PC-3 (cell line): ENCODE results near the gene CCDC112. TPM values are rescaled to one million over a fixed set of nuclear protein-coding genes. Genes with fewer than 3 reads are reported as not detected.

Experiments
- ATAC-seq: fragments of 200-7000 bp; cut with Tn5 transposase; 2 replicates; pipeline ENCODE4 v1.9.1; 2020; ENCODE audit warnings: mild to moderate bottlenecking, moderate library complexity
- BruUV-seq: library from RNA; stranded (reverse); fragments of 400-500 nt; replicated peaks from 2 replicates; lab custom pipeline; 2021; lab: Mats Ljungman, UMichigan
- CTCF ChIA-PET: fragments of 300-600 bp; sonication (Branson Sonifier 250); formaldehyde crosslinking; loops from one replicate; lab custom pipeline; 2022; ENCODE audit warnings: antibody characterized with exemption; lab: Charles Lee
- POLR2A ChIA-PET: fragments of 300-600 bp; sonication (Branson Sonifier 250); formaldehyde crosslinking; loops from one replicate; lab custom pipeline; 2022; ENCODE audit warnings: antibody characterized with exemption; ENCODE audit not compliant: unreplicated experiment; lab: Charles Lee
- DNase-seq: peaks from one replicate; pipeline ENCODE4 v3.0.0-alpha.2; 2015
- H2AFZ ChIP-seq: fragments of 300-600 bp; sonication (generic); 2 replicates; pipeline ENCODE4 v1.6.0; 2016; ENCODE audit warnings: antibody characterized with exemption, low read length
- H3F3A ChIP-seq: fragments of 300-600 bp; sonication (generic); one replicate; pipeline ENCODE4 v1.6.0; 2017; ENCODE audit warnings: antibody characterized with exemption, low read length, control low read depth, mild to moderate bottlenecking; ENCODE audit not compliant: unreplicated experiment
- H3K27ac ChIP-seq: fragments of 300-600 bp; sonication (generic); 2 replicates; pipeline ENCODE4 v1.5.1; 2016; ENCODE audit warnings: mild to moderate bottlenecking, low read length
- H3K27me3 ChIP-seq: fragments of 300-600 bp; sonication (generic); 2 replicates; pipeline ENCODE4 v1.6.1; 2016; ENCODE audit warnings: low read length, mixed read lengths
- H3K36me3 ChIP-seq: fragments of 300-600 bp; sonication (generic); 2 replicates; pipeline ENCODE4 v1.6.1; 2016; ENCODE audit warnings: low read depth, mixed run types, low read length, mixed read lengths
- H3K4me1 ChIP-seq: fragments of 300-600 bp; sonication (generic); 2 replicates; pipeline ENCODE4 v1.5.1; 2016; ENCODE audit warnings: low read length; ENCODE audit not compliant: insufficient read depth
- H3K4me2 ChIP-seq: fragments of 300-600 bp; sonication (generic); 2 replicates; pipeline ENCODE4 v1.6.0; 2016; ENCODE audit warnings: low read length
- H3K4me3 ChIP-seq: fragments of 300-600 bp; sonication (generic); 2 replicates; pipeline ENCODE4 v1.5.1; 2016; ENCODE audit warnings: mild to moderate bottlenecking, low read length, mixed read lengths
- H3K79me2 ChIP-seq: fragments of 300-600 bp; sonication (generic); 2 replicates; pipeline ENCODE4 v1.6.1; 2017; ENCODE audit warnings: low read length, mixed read lengths
- H3K9ac ChIP-seq: fragments of 300-600 bp; sonication (generic); 2 replicates; pipeline ENCODE4 v1.6.0; 2016; ENCODE audit warnings: mild to moderate bottlenecking, low read length
- H3K9me2 ChIP-seq: fragments of 300-600 bp; sonication (generic); replicated peaks from 2 replicates; pipeline ENCODE4 v1.6.1; 2016; ENCODE audit warnings: mixed run types, low read length, mixed read lengths
- H3K9me3 ChIP-seq: fragments of 300-600 bp; sonication (generic); 2 replicates; pipeline ENCODE4 v1.6.1; 2016; ENCODE audit warnings: low read length, mixed read lengths
- H4K20me1 ChIP-seq: fragments of 300-600 bp; sonication (generic); 2 replicates; pipeline ENCODE4 v1.6.1; 2016; ENCODE audit warnings: low read length, mixed read lengths
- EZH2 ChIP-seq: fragments of 300-600 bp; sonication (generic); IDR thresholded peaks from one replicate; pipeline ENCODE4 v1.6.1; 2017; ENCODE audit warnings: antibody characterized with exemption, mild to moderate bottlenecking, low read length; ENCODE audit not compliant: unreplicated experiment
- EZH2phosphoT487 ChIP-seq: fragments of 300-600 bp; sonication (generic); IDR thresholded peaks from 2 replicates; pipeline ENCODE4 v1.6.1; 2018; ENCODE audit warnings: mild to moderate bottlenecking, antibody characterized with exemption, low read length, borderline replicate concordance
- intact Hi-C: fragments of 100-400 bp; cut with micrococcal nuclease; formaldehyde crosslinking; loops from 2 replicates; pipeline ENCODE4 v1.9.0; 2023
- total RNA-seq: library from RNA; depleted of rRNA; stranded (reverse); fragments of >200 nt; gene quantifications from 2 replicates; pipeline ENCODE4 v1.2.3, GENCODE V29; 2014
- TF ChIP-seq, protein P1 (sequence below): fragments of 300-600 bp; sonication (generic); conservative IDR thresholded peaks from 2 replicates; pipeline ENCODE4 v1.5.1; 2017; ENCODE audit warnings: antibody characterized with exemption, low read depth, mild to moderate bottlenecking, low read length

CCDC112 gene
- total RNA-seq, 1 experiment from 2014 or later: 6.9 TPM

GRCh38 chr5:115241881-115242642, 54.4 kb downstream of the CCDC112 start:
- no peaks in the 10 kb centered on the region for H3K9me2 ChIP-seq
- no peak overlapping the region for H3K27ac ChIP-seq
- peaks cover 13% of the 10 kb centered on the region for H4K20me1 ChIP-seq
- H3K36me3 ChIP-seq: peaks cover 13% of the 10 kb centered on the region; the same call in 1 of the 2 replicates
- ChIA-PET CTCF (interaction anchor here (0.6 kb wide), 1 partner anchor 73 kb away, joined by 3 read pairs; no protein-coding TSS in a partner anchor), POLR2A (interaction anchor here (0.6 kb wide), 1 partner anchor 420 kb away, joined by 3 read pairs; no protein-coding TSS in a partner anchor)
- H3K4me3 ChIP-seq: no peak overlapping the region
- no peak overlapping the region for H3K9ac ChIP-seq
- no peaks in the 10 kb centered on the region for H3K9me3 ChIP-seq
- H2AFZ ChIP-seq: no peak overlapping the region
- intact Hi-C loops: no loop called here
- no peaks in the 10 kb centered on the region for H3K27me3 ChIP-seq
- H3K4me1 ChIP-seq: peaks cover 20% of the 10 kb centered on the region
- DNase-seq (peak; percentile 27), ATAC-seq (peak; percentile 20; the same call in 1 of the 2 replicates)
- H3F3A ChIP-seq: no peaks in the 10 kb centered on the region
- BruUV-seq: no TSS peak
- peaks cover 9% of the 10 kb centered on the region; the same call in 1 of the 2 replicates for H3K79me2 ChIP-seq
- TF ChIP-seq, protein P1, sequence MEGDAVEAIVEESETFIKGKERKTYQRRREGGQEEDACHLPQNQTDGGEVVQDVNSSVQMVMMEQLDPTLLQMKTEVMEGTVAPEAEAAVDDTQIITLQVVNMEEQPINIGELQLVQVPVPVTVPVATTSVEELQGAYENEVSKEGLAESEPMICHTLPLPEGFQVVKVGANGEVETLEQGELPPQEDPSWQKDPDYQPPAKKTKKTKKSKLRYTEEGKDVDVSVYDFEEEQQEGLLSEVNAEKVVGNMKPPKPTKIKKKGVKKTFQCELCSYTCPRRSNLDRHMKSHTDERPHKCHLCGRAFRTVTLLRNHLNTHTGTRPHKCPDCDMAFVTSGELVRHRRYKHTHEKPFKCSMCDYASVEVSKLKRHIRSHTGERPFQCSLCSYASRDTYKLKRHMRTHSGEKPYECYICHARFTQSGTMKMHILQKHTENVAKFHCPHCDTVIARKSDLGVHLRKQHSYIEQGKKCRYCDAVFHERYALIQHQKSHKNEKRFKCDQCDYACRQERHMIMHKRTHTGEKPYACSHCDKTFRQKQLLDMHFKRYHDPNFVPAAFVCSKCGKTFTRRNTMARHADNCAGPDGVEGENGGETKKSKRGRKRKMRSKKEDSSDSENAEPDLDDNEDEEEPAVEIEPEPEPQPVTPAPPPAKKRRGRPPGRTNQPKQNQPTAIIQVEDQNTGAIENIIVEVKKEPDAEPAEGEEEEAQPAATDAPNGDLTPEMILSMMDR: no peak
- TF ChIP-seq EZH2: no peak
- TF ChIP-seq EZH2phosphoT487: no peak
- H3K4me2 ChIP-seq: no peak overlapping the region

- Histone ChIP-seq H3K4me3 (no peak overlapping the region), H4K20me1 (peaks cover 10% of the 10 kb centered on the region; the same call in 1 of the 2 replicates), H3K4me2 (no peak overlapping the region), H3K27me3 (no peaks in the 10 kb centered on the region), H3K27ac (no peak overlapping the region), H2AFZ (no peak overlapping the region), H3F3A (no peaks in the 10 kb centered on the region), H3K36me3 (peaks cover 17% of the 10 kb centered on the region; the same call in 1 of the 2 replicates), H3K9ac (no peak overlapping the region), H3K79me2 (0 out of 2 replicates have a peak, but pooled peaks cover 5% of the 10 kb centered on the region), H3K4me1 (0 out of 2 replicates have a peak, but pooled peaks cover under 1% of the 10 kb centered on the region), H3K9me3 (no peaks in the 10 kb centered on the region), H3K9me2 (no peaks in the 10 kb centered on the region)
- no peak for DNase-seq
- POLR2A ChIA-PET: no interaction called here
- intact Hi-C loops: no loop called here
- TF ChIP-seq EZH2 (no peak), EZH2phosphoT487 (no peak)
- TF ChIP-seq, protein P1: no peak
- CTCF ChIA-PET: no interaction called here
- no peak for ATAC-seq
- no TSS peak for BruUV-seq
Measured at GRCh38 chr5:115237066-115237465, 59.4 kb downstream of the CCDC112 start.

DNA sequence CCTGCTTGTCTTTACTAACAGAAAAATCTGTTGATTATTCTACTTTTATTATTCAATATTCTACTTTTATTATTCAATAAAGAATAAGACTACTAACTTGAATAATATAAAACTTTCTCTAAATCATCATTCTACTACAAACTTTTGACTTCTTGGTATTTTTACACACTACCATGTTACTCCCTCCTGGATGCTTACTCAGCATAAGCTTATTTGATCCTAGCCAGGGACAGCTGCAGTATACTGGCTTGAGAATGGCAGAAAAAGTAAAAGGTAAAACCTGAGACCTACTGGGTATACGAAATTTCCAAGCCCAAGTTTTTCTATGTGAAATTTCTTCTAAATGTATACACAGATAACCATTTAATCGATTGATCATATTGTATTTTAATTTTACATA, 59.9 kb downstream of the CCDC112 start:
- 0 out of 2 replicates have a peak, but pooled peaks cover under 1% of the 10 kb centered on the region for H3K79me2 ChIP-seq
- ATAC-seq (no peak), DNase-seq (no peak)
- no peak overlapping the region for H3K4me2 ChIP-seq
- no peak overlapping the region for H3K9ac ChIP-seq
- no peak overlapping the region for H2AFZ ChIP-seq
- BruUV-seq: no TSS peak
- CTCF ChIA-PET: no interaction called here
- H3K9me3 ChIP-seq: no peaks in the 10 kb centered on the region
- no peak overlapping the region for H3K27ac ChIP-seq
- peaks cover 6% of the 10 kb centered on the region; the same call in 1 of the 2 replicates for H4K20me1 ChIP-seq
- TF ChIP-seq EZH2 (no peak), EZH2phosphoT487 (no peak)
- TF ChIP-seq, protein P1: no peak
- no peaks in the 10 kb centered on the region for H3K4me1 ChIP-seq
- no peak overlapping the region for H3K4me3 ChIP-seq
- intact Hi-C loops: no loop called here
- POLR2A ChIA-PET: no interaction called here
- H3K9me2 ChIP-seq: no peaks in the 10 kb centered on the region
- peaks cover 22% of the 10 kb centered on the region; the same call in 1 of the 2 replicates for H3K36me3 ChIP-seq
- no peaks in the 10 kb centered on the region for H3K27me3 ChIP-seq
- no peaks in the 10 kb centered on the region for H3F3A ChIP-seq
